Fibroblast of upper back skin (primary cell): ENCODE measurements around the gene KIF3C.
A peak's percentile ranks its signal among the peaks of the same experiment; 100 is the strongest.
"Not testable (repeated sequence)": the region's sequence is repeated elsewhere in the genome, so short reads cannot be mapped to it uniquely, and the experiment has no call there.

Source experiments
- DNase-seq: peaks from one replicate; pipeline ENCODE4 v3.0.0-alpha.2; 2013

The KIF3C gene

GRCh38 chr2:25998816-25999383 lies 16.6 kb upstream of the KIF3C start:
- not testable (repeated sequence) for DNase-seq

GRCh38 chr2:25996844-25997243 lies 14.5 kb upstream of the KIF3C start:
- DNase-seq = peak; percentile 50

GRCh38 chr2:25994509-25994908 lies 12.2 kb upstream of the KIF3C start:
- no peak for DNase-seq

- DNase-seq = no peak
Measured at GRCh38 chr2:25993049-25993448, 10.8 kb upstream of the KIF3C start.

GRCh38 chr2:25992556-25992955 lies 10.3 kb upstream of the KIF3C start:
- DNase-seq = no peak

- no peak for DNase-seq
Measured at GRCh38 chr2:25991965-25992364, 9.7 kb upstream of the KIF3C start.

GRCh38 chr2:25989154-25989553 lies 6.9 kb upstream of the KIF3C start:
- DNase-seq = no peak

GRCh38 chr2:25988134-25988533 lies 5.8 kb upstream of the KIF3C start:
- no peak for DNase-seq

GRCh38 chr2:25983735-25984134 lies 1.4 kb upstream of the KIF3C start:
- DNase-seq = no peak

- no peak for DNase-seq
Measured at GRCh38 chr2:25982968-25983280, 627 bp upstream of the KIF3C start.

- no peak for DNase-seq
Measured at GRCh38 chr2:25981596-25982272, 563 bp downstream of the KIF3C start.

- DNase-seq = no peak
Measured at GRCh38 chr2:25980951-25981350, 1.3 kb downstream of the KIF3C start.

GRCh38 chr2:25980076-25980887 lies 2.0 kb downstream of the KIF3C start:
- no peak for DNase-seq

- DNase-seq = peak; percentile 28
Measured at GRCh38 chr2:25979001-25979400, 3.3 kb downstream of the KIF3C start.

- peak; percentile 54 for DNase-seq
Measured at GRCh38 chr2:25977768-25978167, 4.5 kb downstream of the KIF3C start.

GRCh38 chr2:25976983-25977741 lies 5.1 kb downstream of the KIF3C start:
- DNase-seq = peak; percentile 9

- DNase-seq = no peak
Measured at GRCh38 chr2:25972049-25972823, 10.1 kb downstream of the KIF3C start.

GRCh38 chr2:25971596-25971995 lies 10.7 kb downstream of the KIF3C start:
- DNase-seq = no peak

- no peak for DNase-seq
Measured at GRCh38 chr2:25966531-25967270, 15.6 kb downstream of the KIF3C start.

- no peak for DNase-seq
Measured at GRCh38 chr2:25964891-25965290, 17.4 kb downstream of the KIF3C start.

GRCh38 chr2:25960920-25961319 lies 21.4 kb downstream of the KIF3C start:
- peak; percentile 12 for DNase-seq

GRCh38 chr2:25960396-25960795 lies 21.9 kb downstream of the KIF3C start:
- no peak for DNase-seq
